ENCODE measurements around the gene ABCA8. TPM values are rescaled to one million over a fixed set of nuclear protein-coding genes. Genes with fewer than 3 reads are reported as not detected.

ABCA8 gene
- total RNA-seq, 4 donors from 2014 or later: 30.0 to 68.5 (median 42.8) TPM

Other genes with a start within 250 kb of the ABCA8 start
- 10 to 100 TPM in 3 of 4 donors, 1 to 10 TPM in 1; 8.2 to 32.1 (median 18.4) TPM for gene ABCA9, start 105.5 kb upstream of the ABCA8 start, total RNA-seq
- gene ABCA6, start 186.5 kb upstream of the ABCA8 start, total RNA-seq: 10 to 100 TPM; 13.5 to 65.6 (median 45.7) TPM